Kidney (tissue), 14 donors: ENCODE measurements around the gene NBEA. TPM values are rescaled to one million over a fixed set of nuclear protein-coding genes. Genes with fewer than 3 reads are reported as not detected.

ENCODE experiments used
- DNase-seq, 5 donors: peaks; one replicate each; pipeline ENCODE4 v3.0.0-alpha.2; 2013 to 2020
- FAIRE-seq: peaks from 2 replicates; lab custom pipeline; 2012; peaks lifted over from hg19 to GRCh38; lab: Jason Lieb, UNC
- H3K27ac ChIP-seq, 2 donors: one replicate each; pipeline ENCODE4 v1.7.0; 2013; ENCODE audit warnings: low read depth in 2 of 2, low read length in 2 of 2, inconsistent platforms in 1 of 2
- H3K27me3 ChIP-seq: one replicate; pipeline ENCODE4 v1.7.1; 2013; ENCODE audit warnings: low read length, inconsistent platforms; ENCODE audit not compliant: control insufficient read depth, insufficient read depth
- H3K36me3 ChIP-seq, 3 donors: one replicate each; pipeline versions ENCODE4 v1.7.0 to v1.7.1; 2013; ENCODE audit warnings: low read length in 3 of 3, control low read depth in 1 of 3, inconsistent platforms in 1 of 3; ENCODE audit not compliant: insufficient read depth in 3 of 3, control insufficient read depth in 2 of 3
- H3K4me1 ChIP-seq, 3 donors: one replicate each; pipeline versions ENCODE4 v1.7.0 to v1.7.1; 2013; ENCODE audit warnings: low read length in 3 of 3, inconsistent platforms in 1 of 3, low read depth in 1 of 3; ENCODE audit not compliant: control insufficient read depth in 2 of 3, insufficient read depth in 2 of 3
- H3K4me3 ChIP-seq, 3 donors: one replicate each; pipeline versions ENCODE4 v1.7.0 to v1.8.1; 2013; ENCODE audit warnings: low read length in 3 of 3, control low read depth in 1 of 3, inconsistent platforms in 1 of 3
- H3K9ac ChIP-seq, 3 donors: one replicate each; pipeline versions ENCODE4 v1.7.0 to v1.7.1; 2013; ENCODE audit warnings: low read length in 3 of 3, control low read depth in 1 of 3, inconsistent platforms in 1 of 3
- H3K9me3 ChIP-seq, 3 donors: one replicate each; pipeline versions ENCODE4 v1.7.0 to v1.7.1; 2013; ENCODE audit warnings: low read length in 3 of 3, control low read depth in 1 of 3, inconsistent platforms in 1 of 3; ENCODE audit not compliant: control insufficient read depth in 2 of 3, insufficient read depth in 1 of 3
- CTCF ChIP-seq: IDR thresholded peaks from 3 replicates; pipeline ENCODE4 v1.5.1; 2012; ENCODE audit warnings: mild to moderate bottlenecking, moderate library complexity, borderline replicate concordance; ENCODE audit not compliant: insufficient read depth; ENCODE audit errors: extremely low read depth
- intact Hi-C: fragments of 100-400 bp; cut with DNase I; formaldehyde crosslinking; loops from one replicate; pipeline ENCODE4 v1.11.1; 2022
- polyA plus RNA-seq: library from polyadenylated mRNA; stranded (reverse); fragments of 350-450 nt; fragmentation: Illumina TruSeq; extraction: RNeasy Lipid Tissue Mini Kit (QIAGEN cat#74804); gene quantifications from one replicate; pipeline ENCODE4 v1.2.3, GENCODE V29; 2014; ENCODE audit warnings: low read depth, low replicate concordance; ENCODE audit not compliant: insufficient read depth
- total RNA-seq: library from RNA; stranded (reverse); fragmentation: NEBNext Ultra II Directional; extraction: Animal tissue kit (Norgen Biotek cat#: 25700); gene quantifications from one replicate; pipeline ENCODE4 v1.2.1, GENCODE V29; 2021
- donor health status: control.
- donor health status: control.
- donor health status: control.
- donor health status: control.
- donor health status: control.
- donor health status: DM: yes; HTN: yes; CAD: no.
- donor health status: Normal renal cell carcinoma (clear cell type).

NBEA gene
- total and polyA plus RNA-seq, 2 donors from 2014 or later: 4.7 to 14.6 TPM

GRCh38 chr13:35346494-35346893 is 404.4 kb downstream of the NBEA start:
- DNase-seq (no peak), FAIRE-seq (no peak)
- intact Hi-C loops: no loop called here
- Histone ChIP-seq H3K27ac (no peak overlapping the region), H3K36me3 (no peaks in the 10 kb centered on the region), H3K27me3 (no peaks in the 10 kb centered on the region), H3K9ac (no peak overlapping the region), H3K9me3 (no peaks in the 10 kb centered on the region), H3K4me1 (no peaks in the 10 kb centered on the region), H3K4me3 (no peak overlapping the region)
- no peak for TF ChIP-seq CTCF

GRCh38 chr13:35347679-35348205 is 405.7 kb downstream of the NBEA start:
- Histone ChIP-seq H3K4me3 (no peak overlapping the region), H3K27me3 (no peaks in the 10 kb centered on the region), H3K9me3 (no peaks in the 10 kb centered on the region), H3K36me3 (no peaks in the 10 kb centered on the region), H3K9ac (no peak overlapping the region), H3K27ac (no peak overlapping the region), H3K4me1 (no peaks in the 10 kb centered on the region)
- TF ChIP-seq CTCF: no peak
- FAIRE-seq (no peak), DNase-seq (no peak)
- intact Hi-C loops: no loop called here

- no peaks in the 10 kb centered on the region for H3K9me3 ChIP-seq
- H3K27me3 ChIP-seq: no peaks in the 10 kb centered on the region
- intact Hi-C loops: no loop called here
- no peaks in the 10 kb centered on the region for H3K36me3 ChIP-seq
- FAIRE-seq (no peak), DNase-seq (no peak)
- no peak overlapping the region for H3K4me3 ChIP-seq
- TF ChIP-seq CTCF: no peak
- H3K27ac ChIP-seq: no peak overlapping the region
- H3K4me1 ChIP-seq: no peaks in the 10 kb centered on the region
- no peak overlapping the region for H3K9ac ChIP-seq
Observed at GRCh38 chr13:35349052-35349451, 407.0 kb downstream of the NBEA start.
